Mesothelial cell of epicardium (in vitro differentiated cells): ENCODE measurements around the gene SP6. TPM values are rescaled to one million over a fixed set of nuclear protein-coding genes. Genes with fewer than 3 reads are reported as not detected.

ENCODE experiments used
- DNase-seq, 2 experiments: peaks; one replicate each; pipeline ENCODE4 v3.0.0; 2021; ENCODE audit warnings: low spot score in 2 of 2; ENCODE audit not compliant: unreplicated experiment in 2 of 2
- H3K27ac Mint-ChIP-seq: 2 replicates; pipeline ENCODE4 v1.8.0; 2021; ENCODE audit warnings: mixed read lengths
- H3K27me3 Mint-ChIP-seq: 2 replicates; pipeline ENCODE4 v1.8.0; 2021; ENCODE audit warnings: low read depth, mixed read lengths
- H3K36me3 Mint-ChIP-seq: 2 replicates; pipeline ENCODE4 v1.8.0; 2021; ENCODE audit warnings: mixed read lengths
- H3K4me1 Mint-ChIP-seq: 2 replicates; pipeline ENCODE4 v1.8.0; 2021; ENCODE audit warnings: mixed read lengths
- H3K4me3 Mint-ChIP-seq: 2 replicates; pipeline ENCODE4 v1.8.0; 2021; ENCODE audit warnings: mild to moderate bottlenecking, moderate library complexity, mixed read lengths
- H3K9me3 Mint-ChIP-seq: 2 replicates; pipeline ENCODE4 v1.8.0; 2021; ENCODE audit warnings: mixed read lengths
- total RNA-seq: library from RNA; stranded (reverse); gene quantifications from 3 replicates; pipeline ENCODE4 v1.2.1, GENCODE V29; 2021
- TF ChIP-seq, protein P1 (sequence below): fragments of 200-600 bp; sonication (generic); IDR thresholded peaks from one replicate; pipeline ENCODE4 v1.5.0; 2021; ENCODE audit warnings: antibody characterized with exemption; ENCODE audit not compliant: unreplicated experiment

SP6 gene
- total RNA-seq, 1 donor from 2014 or later: 17.6 TPM

DNA sequence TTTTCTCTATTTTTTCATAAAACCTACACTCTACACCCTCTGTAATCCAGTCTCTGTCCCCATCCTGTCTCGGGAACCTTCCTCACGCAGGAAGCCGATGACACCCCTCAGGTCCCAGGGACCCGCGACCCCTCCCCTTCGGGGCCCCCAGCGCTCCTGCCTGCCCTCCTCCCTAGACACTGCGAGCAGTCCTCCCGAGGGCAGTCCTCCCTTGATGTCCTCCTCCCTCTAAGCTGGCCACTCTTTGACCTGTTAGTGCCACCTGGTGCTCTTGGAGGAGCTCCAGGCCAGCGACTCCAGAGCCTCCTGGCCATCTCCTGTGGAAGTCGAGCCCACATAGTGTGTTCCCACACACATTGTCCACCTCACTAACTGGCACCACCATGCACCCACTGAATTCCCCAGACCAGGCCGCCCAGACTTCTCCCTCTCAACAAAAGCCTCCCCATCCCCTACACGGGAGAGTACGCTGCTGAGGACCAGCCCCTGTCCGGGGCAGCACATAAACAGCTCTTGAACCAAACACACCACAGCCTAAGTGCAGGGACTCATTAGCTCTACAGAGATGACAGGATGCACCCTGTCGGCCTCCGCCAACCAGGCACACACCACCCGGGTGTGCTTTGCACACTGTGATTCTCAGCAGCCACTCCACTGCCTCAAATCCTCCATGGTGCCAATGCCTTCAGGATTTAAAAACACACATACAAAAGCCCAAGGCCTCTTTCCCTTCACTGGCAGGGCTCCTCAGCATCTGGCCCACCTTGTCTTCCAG is 38.6 kb downstream of the SP6 start:
- Mint-ChIP-seq H3K27ac (no peak overlapping the region), H3K4me3 (no peak overlapping the region), H3K4me1 (peaks cover 19% of the 10 kb centered on the region), H3K9me3 (no peaks in the 10 kb centered on the region), H3K27me3 (no peaks in the 10 kb centered on the region), H3K36me3 (peaks cover 28% of the 10 kb centered on the region)
- TF ChIP-seq, protein P1, sequence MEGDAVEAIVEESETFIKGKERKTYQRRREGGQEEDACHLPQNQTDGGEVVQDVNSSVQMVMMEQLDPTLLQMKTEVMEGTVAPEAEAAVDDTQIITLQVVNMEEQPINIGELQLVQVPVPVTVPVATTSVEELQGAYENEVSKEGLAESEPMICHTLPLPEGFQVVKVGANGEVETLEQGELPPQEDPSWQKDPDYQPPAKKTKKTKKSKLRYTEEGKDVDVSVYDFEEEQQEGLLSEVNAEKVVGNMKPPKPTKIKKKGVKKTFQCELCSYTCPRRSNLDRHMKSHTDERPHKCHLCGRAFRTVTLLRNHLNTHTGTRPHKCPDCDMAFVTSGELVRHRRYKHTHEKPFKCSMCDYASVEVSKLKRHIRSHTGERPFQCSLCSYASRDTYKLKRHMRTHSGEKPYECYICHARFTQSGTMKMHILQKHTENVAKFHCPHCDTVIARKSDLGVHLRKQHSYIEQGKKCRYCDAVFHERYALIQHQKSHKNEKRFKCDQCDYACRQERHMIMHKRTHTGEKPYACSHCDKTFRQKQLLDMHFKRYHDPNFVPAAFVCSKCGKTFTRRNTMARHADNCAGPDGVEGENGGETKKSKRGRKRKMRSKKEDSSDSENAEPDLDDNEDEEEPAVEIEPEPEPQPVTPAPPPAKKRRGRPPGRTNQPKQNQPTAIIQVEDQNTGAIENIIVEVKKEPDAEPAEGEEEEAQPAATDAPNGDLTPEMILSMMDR: no peak
- DNase-seq: no peak

DNA sequence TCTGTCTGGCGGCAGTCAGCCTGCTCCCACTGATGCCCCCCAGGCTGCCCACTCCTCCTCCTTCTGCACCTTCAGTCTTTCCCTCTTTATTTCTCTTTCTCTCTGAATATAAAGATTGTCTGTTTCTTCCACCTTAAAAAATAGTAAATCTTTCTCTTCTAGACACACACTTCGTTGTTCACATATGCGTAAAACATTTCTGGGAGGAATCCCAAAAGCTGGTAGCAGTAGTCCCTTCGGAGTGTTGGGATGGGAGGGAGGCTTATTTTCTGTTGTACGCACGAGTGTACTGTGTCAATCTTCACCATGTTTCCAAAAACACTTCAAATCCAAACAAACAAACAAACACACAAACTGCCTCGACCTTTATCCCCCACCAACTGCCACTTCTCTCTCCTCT is 39.3 kb downstream of the SP6 start:
- H3K27ac Mint-ChIP-seq: peak overlapping the region; percentile 66
- peaks cover 19% of the 10 kb centered on the region for H3K4me1 Mint-ChIP-seq
- no peak overlapping the region for H3K4me3 Mint-ChIP-seq
- H3K9me3 Mint-ChIP-seq: no peaks in the 10 kb centered on the region
- no peaks in the 10 kb centered on the region for H3K27me3 Mint-ChIP-seq
- DNase-seq: no peak
- TF ChIP-seq, protein P1: no peak
- H3K36me3 Mint-ChIP-seq: peaks cover 27% of the 10 kb centered on the region

DNA sequence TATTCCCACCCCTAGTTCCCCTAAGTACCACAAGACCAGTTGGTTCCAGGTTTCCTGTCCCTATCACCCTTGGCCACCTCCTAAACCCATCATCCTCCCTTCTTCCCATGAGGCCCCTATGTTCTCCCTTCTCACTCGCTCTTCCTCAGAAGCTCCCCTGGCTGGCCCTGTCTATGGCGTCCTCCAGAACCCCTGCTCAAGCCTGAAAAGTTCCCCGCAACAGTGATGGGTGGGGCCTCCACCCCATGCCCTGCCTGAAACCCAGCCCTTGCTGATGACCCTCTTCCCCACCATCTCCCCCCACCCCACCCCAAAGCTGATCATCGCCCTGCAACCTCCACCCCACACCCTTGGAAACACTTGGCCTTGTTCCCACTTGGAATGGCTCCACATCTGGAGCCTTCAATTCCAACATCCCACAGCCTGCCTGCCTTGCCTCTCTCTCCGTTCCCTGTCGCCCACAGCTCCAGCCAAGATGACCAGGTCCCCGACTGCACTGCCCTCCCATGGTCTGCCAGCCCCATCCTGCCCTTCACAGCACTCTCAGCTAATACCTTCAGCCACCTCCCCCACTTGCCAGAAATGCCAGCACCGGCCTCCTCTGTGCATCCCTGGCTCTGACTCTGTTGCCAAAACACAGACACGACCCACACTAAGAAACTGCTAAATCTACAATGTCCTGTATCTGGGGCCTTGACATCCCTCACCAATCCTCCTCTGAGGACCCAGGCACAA is 39.9 kb downstream of the SP6 start:
- Mint-ChIP-seq H3K27me3 (no peaks in the 10 kb centered on the region), H3K9me3 (no peaks in the 10 kb centered on the region), H3K4me1 (peaks cover 19% of the 10 kb centered on the region), H3K27ac (peak overlapping the region; percentile 66), H3K36me3 (peaks cover 26% of the 10 kb centered on the region), H3K4me3 (no peak overlapping the region)
- TF ChIP-seq, protein P1: no peak
- DNase-seq: no peak

DNA sequence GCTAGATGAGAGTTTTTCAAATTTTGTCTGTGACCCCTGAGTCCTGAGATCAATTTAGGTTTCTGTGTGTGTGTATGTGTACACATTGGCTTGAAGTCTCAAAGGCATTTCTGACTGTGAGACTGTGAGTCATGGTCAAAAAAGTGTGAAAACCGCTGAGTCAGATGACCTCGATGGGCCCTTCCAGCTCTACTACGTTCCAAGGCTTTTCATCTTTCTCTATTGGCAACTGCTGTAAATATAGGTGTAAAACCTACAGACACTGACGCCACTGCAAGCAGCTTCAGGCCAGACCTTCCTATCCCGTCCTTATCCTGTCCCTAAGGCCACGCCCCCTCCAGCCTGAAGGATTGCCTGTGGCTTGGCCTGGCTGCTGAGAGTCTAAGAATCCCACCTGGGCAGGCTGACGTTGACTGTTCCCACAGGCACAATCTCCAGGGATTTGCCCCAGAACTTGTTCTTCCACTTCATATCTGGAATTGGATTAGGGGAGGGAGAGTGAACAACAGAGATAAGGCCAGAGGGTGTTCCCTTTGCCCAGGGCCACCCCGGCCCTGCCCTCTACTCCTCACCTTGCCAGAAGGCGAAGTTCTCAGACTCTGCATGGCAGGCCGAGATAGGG is 40.7 kb downstream of the SP6 start:
- Mint-ChIP-seq H3K4me3 (no peak overlapping the region), H3K27me3 (no peaks in the 10 kb centered on the region), H3K27ac (peak overlapping the region; percentile 67), H3K36me3 (peaks cover 21% of the 10 kb centered on the region), H3K9me3 (no peaks in the 10 kb centered on the region), H3K4me1 (peaks cover 19% of the 10 kb centered on the region)
- TF ChIP-seq, protein P1: no peak
- peak in 1 of 2 experiments; percentile 46 for DNase-seq

DNA sequence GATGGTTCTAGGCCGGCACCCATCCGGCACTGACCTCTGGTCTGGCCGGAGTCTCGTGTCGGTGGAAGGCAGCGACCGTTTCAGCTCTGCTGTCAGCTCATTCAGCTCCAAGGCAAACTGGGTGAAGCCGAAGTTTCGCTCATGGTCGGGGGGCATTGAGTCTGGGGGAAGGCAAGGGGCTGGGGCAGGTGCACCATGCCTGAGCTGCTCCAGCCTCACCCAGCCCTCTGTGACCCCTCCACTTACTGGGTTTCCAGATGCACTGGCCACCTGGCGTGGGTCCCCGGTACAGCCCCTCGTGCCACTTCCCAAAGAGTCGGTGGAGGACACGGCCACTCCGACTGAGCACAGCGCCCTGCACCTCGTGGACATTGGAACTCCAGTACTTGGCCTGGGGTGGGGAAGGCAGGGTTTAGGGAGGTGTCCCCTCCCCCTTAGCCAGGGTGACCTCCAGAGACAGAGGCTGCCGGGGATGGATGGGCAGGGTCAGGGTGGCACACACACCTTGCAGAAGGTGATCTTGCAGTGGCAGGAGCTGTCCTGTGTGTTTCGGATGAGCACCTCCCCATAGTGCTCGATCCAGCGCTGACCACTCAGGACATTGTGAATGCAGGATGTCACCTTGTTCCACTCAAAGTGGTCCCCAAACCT is 42.0 kb downstream of the SP6 start:
- no peak overlapping the region for H3K4me3 Mint-ChIP-seq
- TF ChIP-seq, protein P1: no peak
- peaks cover 17% of the 10 kb centered on the region for H3K36me3 Mint-ChIP-seq
- DNase-seq: no peak
- peaks cover 19% of the 10 kb centered on the region for H3K4me1 Mint-ChIP-seq
- H3K27ac Mint-ChIP-seq: no peak overlapping the region
- no peaks in the 10 kb centered on the region for H3K9me3 Mint-ChIP-seq
- peaks cover 8% of the 10 kb centered on the region for H3K27me3 Mint-ChIP-seq
